Measurements from ENCODE around the gene SLC1A3.

The SLC1A3 gene

GRCh38 chr5:36683821-36684434 lies 77.5 kb downstream of the SLC1A3 start:
- no peak for DNase-seq (ENCODE audit: low spot score)
- H3K4me1 Mint-ChIP-seq (ENCODE audit: low read depth): peaks cover 5% of the 10 kb centered on the region
- no peak overlapping the region for H3K4me3 Mint-ChIP-seq
- no peaks in the 10 kb centered on the region for H3K27me3 Mint-ChIP-seq (ENCODE audit: low read depth)
- no peak overlapping the region for H3K27ac Mint-ChIP-seq
- no peaks in the 10 kb centered on the region for H3K9me3 Mint-ChIP-seq
- H3K36me3 Mint-ChIP-seq (ENCODE audit: low read depth): no peaks in the 10 kb centered on the region

GRCh38 chr5:36685631-36686288 lies 79.4 kb downstream of the SLC1A3 start:
- no peak overlapping the region for H3K4me3 Mint-ChIP-seq
- peaks cover 10% of the 10 kb centered on the region for H3K4me1 Mint-ChIP-seq (ENCODE audit: low read depth)
- H3K27ac Mint-ChIP-seq: no peak overlapping the region
- H3K36me3 Mint-ChIP-seq (ENCODE audit: low read depth): no peaks in the 10 kb centered on the region
- no peak for DNase-seq (ENCODE audit: low spot score)
- H3K27me3 Mint-ChIP-seq (ENCODE audit: low read depth): peaks cover 9% of the 10 kb centered on the region
- H3K9me3 Mint-ChIP-seq: no peaks in the 10 kb centered on the region

- H3K4me3 Mint-ChIP-seq: no peak overlapping the region
- H3K4me1 Mint-ChIP-seq (ENCODE audit: low read depth): peaks cover 11% of the 10 kb centered on the region
- no peaks in the 10 kb centered on the region for H3K9me3 Mint-ChIP-seq
These were observed 80.5 kb downstream of the SLC1A3 start for GRCh38 chr5:36686881-36687280.

GRCh38 chr5:36688722-36689121 lies 82.3 kb downstream of the SLC1A3 start:
- peaks cover 13% of the 10 kb centered on the region for H3K4me1 Mint-ChIP-seq (ENCODE audit: low read depth)
- H3K36me3 Mint-ChIP-seq (ENCODE audit: low read depth): no peaks in the 10 kb centered on the region
- no peak for DNase-seq (ENCODE audit: low spot score)
- no peak overlapping the region for H3K4me3 Mint-ChIP-seq
- peaks cover 23% of the 10 kb centered on the region for H3K27me3 Mint-ChIP-seq (ENCODE audit: low read depth)
- H3K27ac Mint-ChIP-seq: no peak overlapping the region
- no peaks in the 10 kb centered on the region for H3K9me3 Mint-ChIP-seq

More at GRCh38 chr5:36686881-36687280, 80.5 kb downstream of the SLC1A3 start:
- DNase-seq (ENCODE audit: low spot score): no peak
- H3K27me3 Mint-ChIP-seq (ENCODE audit: low read depth): peaks cover 12% of the 10 kb centered on the region
- H3K27ac Mint-ChIP-seq: no peak overlapping the region
- H3K36me3 Mint-ChIP-seq (ENCODE audit: low read depth): no peaks in the 10 kb centered on the region

GRCh38 chr5:36689225-36689624 lies 82.8 kb downstream of the SLC1A3 start:
- Mint-ChIP-seq H3K27me3 (ENCODE audit: low read depth) (peaks cover 25% of the 10 kb centered on the region), H3K27ac (no peak overlapping the region), H3K36me3 (ENCODE audit: low read depth) (no peaks in the 10 kb centered on the region), H3K9me3 (no peaks in the 10 kb centered on the region), H3K4me1 (ENCODE audit: low read depth) (peaks cover 13% of the 10 kb centered on the region), H3K4me3 (no peak overlapping the region)
- DNase-seq (ENCODE audit: low spot score): no peak

GRCh38 chr5:36690041-36690961 lies 83.9 kb downstream of the SLC1A3 start:
- H3K4me3 Mint-ChIP-seq: peak overlapping the region; percentile 83
- no peaks in the 10 kb centered on the region for H3K36me3 Mint-ChIP-seq (ENCODE audit: low read depth)
- peak; percentile 52 for DNase-seq (ENCODE audit: low spot score)
- H3K9me3 Mint-ChIP-seq: no peaks in the 10 kb centered on the region
- H3K27ac Mint-ChIP-seq: no peak overlapping the region
- H3K27me3 Mint-ChIP-seq (ENCODE audit: low read depth): peaks cover 27% of the 10 kb centered on the region
- peaks cover 13% of the 10 kb centered on the region for H3K4me1 Mint-ChIP-seq (ENCODE audit: low read depth)

GRCh38 chr5:36691226-36691625 lies 84.8 kb downstream of the SLC1A3 start:
- H3K4me1 Mint-ChIP-seq (ENCODE audit: low read depth): peaks cover 9% of the 10 kb centered on the region
- H3K9me3 Mint-ChIP-seq: no peaks in the 10 kb centered on the region
- peaks cover 27% of the 10 kb centered on the region for H3K27me3 Mint-ChIP-seq (ENCODE audit: low read depth)
- no peaks in the 10 kb centered on the region for H3K36me3 Mint-ChIP-seq (ENCODE audit: low read depth)
- H3K27ac Mint-ChIP-seq: no peak overlapping the region
- no peak for DNase-seq (ENCODE audit: low spot score)
- H3K4me3 Mint-ChIP-seq: no peak overlapping the region

GRCh38 chr5:36691696-36692371 lies 85.4 kb downstream of the SLC1A3 start:
- H3K27me3 Mint-ChIP-seq (ENCODE audit: low read depth): peaks cover 27% of the 10 kb centered on the region
- DNase-seq (ENCODE audit: low spot score): no peak
- no peaks in the 10 kb centered on the region for H3K36me3 Mint-ChIP-seq (ENCODE audit: low read depth)
- H3K9me3 Mint-ChIP-seq: no peaks in the 10 kb centered on the region
- H3K4me3 Mint-ChIP-seq: no peak overlapping the region
- H3K4me1 Mint-ChIP-seq (ENCODE audit: low read depth): peaks cover 8% of the 10 kb centered on the region
- H3K27ac Mint-ChIP-seq: no peak overlapping the region

GRCh38 chr5:36692791-36693763 lies 86.7 kb downstream of the SLC1A3 start:
- Mint-ChIP-seq H3K36me3 (ENCODE audit: low read depth) (no peaks in the 10 kb centered on the region), H3K4me3 (no peak overlapping the region), H3K27ac (no peak overlapping the region), H3K4me1 (ENCODE audit: low read depth) (peaks cover 8% of the 10 kb centered on the region), H3K9me3 (no peaks in the 10 kb centered on the region), H3K27me3 (ENCODE audit: low read depth) (peaks cover 27% of the 10 kb centered on the region)
- DNase-seq (ENCODE audit: low spot score): peak; percentile 23

- Mint-ChIP-seq H3K27ac (no peak overlapping the region), H3K9me3 (no peaks in the 10 kb centered on the region), H3K4me1 (ENCODE audit: low read depth) (peaks cover 8% of the 10 kb centered on the region), H3K36me3 (ENCODE audit: low read depth) (no peaks in the 10 kb centered on the region), H3K27me3 (ENCODE audit: low read depth) (peaks cover 27% of the 10 kb centered on the region), H3K4me3 (no peak overlapping the region)
- DNase-seq (ENCODE audit: low spot score): no peak
These were observed 87.9 kb downstream of the SLC1A3 start for GRCh38 chr5:36694351-36694750.

GRCh38 chr5:36696059-36696673 lies 89.8 kb downstream of the SLC1A3 start:
- H3K4me1 Mint-ChIP-seq (ENCODE audit: low read depth): peaks cover 2% of the 10 kb centered on the region
- no peaks in the 10 kb centered on the region for H3K36me3 Mint-ChIP-seq (ENCODE audit: low read depth)
- no peak for DNase-seq (ENCODE audit: low spot score)
- H3K4me3 Mint-ChIP-seq: no peak overlapping the region
- peaks cover 18% of the 10 kb centered on the region for H3K27me3 Mint-ChIP-seq (ENCODE audit: low read depth)
- H3K9me3 Mint-ChIP-seq: no peaks in the 10 kb centered on the region
- H3K27ac Mint-ChIP-seq: no peak overlapping the region

GRCh38 chr5:36698031-36698430 lies 91.6 kb downstream of the SLC1A3 start:
- Mint-ChIP-seq H3K9me3 (no peaks in the 10 kb centered on the region), H3K4me1 (ENCODE audit: low read depth) (peaks cover 2% of the 10 kb centered on the region), H3K36me3 (ENCODE audit: low read depth) (no peaks in the 10 kb centered on the region), H3K27me3 (ENCODE audit: low read depth) (peaks cover 12% of the 10 kb centered on the region), H3K27ac (no peak overlapping the region), H3K4me3 (no peak overlapping the region)
- DNase-seq (ENCODE audit: low spot score): no peak

Measured in T-helper 2 cell treated with Interferon-gamma antibody and Interleukin-4, amounts not matched to agents 5 μg/mL and 100 μg/mL, for 36 hours (primary cell).